CD14-positive monocyte (primary cell): Measurements from ENCODE around the gene OTUD3. TPM values are rescaled to one million over a fixed set of nuclear protein-coding genes. Genes with fewer than 3 reads are reported as not detected.

ENCODE experiments used
- DNase-seq, 3 donors: peaks; one replicate each; pipeline ENCODE4 v3.0.0-alpha.2; 2011 to 2022
- H2AFZ ChIP-seq: 2 replicates; pipeline ENCODE4 v1.6.0; 2012; ENCODE audit warnings: mild to moderate bottlenecking, low read depth, low read length, inconsistent platforms; ENCODE audit not compliant: insufficient read depth, poor library complexity, severe bottlenecking
- H3K27ac ChIP-seq, 2 donors: 1 replicate in 1 of 2; 2 replicates in 1 of 2; pipeline ENCODE4 v1.5.1; 2012 to 2013; ENCODE audit warnings: low read length in 2 of 2, control low read depth in 1 of 2, inconsistent platforms in 1 of 2, low read depth in 1 of 2, mild to moderate bottlenecking in 1 of 2
- H3K27me3 ChIP-seq, 2 donors: one replicate each; pipeline versions ENCODE4 v1.6.0 to v1.6.1; 2011 to 2013; ENCODE audit warnings: low read length in 2 of 2; ENCODE audit not compliant: control insufficient read depth in 2 of 2, insufficient read depth in 2 of 2
- H3K36me3 ChIP-seq, 2 donors: replicated peaks in 1 of 2; 1 replicate in 1 of 2; 2 replicates in 1 of 2; pipeline versions ENCODE4 v1.5.1 to v1.6.1; 2012 to 2013; ENCODE audit warnings: low read length in 2 of 2, control low read depth in 1 of 2, inconsistent platforms in 1 of 2, mild to moderate bottlenecking in 1 of 2; ENCODE audit not compliant: insufficient read depth in 2 of 2, control insufficient read depth in 1 of 2
- H3K4me1 ChIP-seq, 2 donors: 1 replicate in 1 of 2; 2 replicates in 1 of 2; pipeline versions ENCODE4 v1.5.1 to v1.6.1; 2012 to 2013; ENCODE audit warnings: low read length in 2 of 2, control low read depth in 1 of 2, inconsistent platforms in 1 of 2, mild to moderate bottlenecking in 1 of 2, moderate library complexity in 1 of 2; ENCODE audit not compliant: insufficient read depth in 2 of 2, control insufficient read depth in 1 of 2
- H3K4me2 ChIP-seq: replicated peaks from 2 replicates; pipeline ENCODE3; 2012; ENCODE audit warnings: low read length, moderate library complexity, mild to moderate bottlenecking; ENCODE audit not compliant: poor library complexity, severe bottlenecking; ENCODE audit errors: extremely low read depth
- H3K4me3 ChIP-seq, 3 experiments: fragments of 200-600 bp in 1 of 3; sonication (generic) in 1 of 3; replicated peaks in 1 of 3; 1 replicate in 2 of 3; 2 replicates in 1 of 3; pipeline ENCODE4 v1.5.1; 2011 to 2013; ENCODE audit warnings: low read length in 3 of 3, mild to moderate bottlenecking in 3 of 3, control low read depth in 2 of 3, low read depth in 2 of 3, inconsistent platforms in 1 of 3, moderate library complexity in 1 of 3
- H3K79me2 ChIP-seq: 2 replicates; pipeline ENCODE4 v1.6.0; 2012; ENCODE audit warnings: mild to moderate bottlenecking, control low read depth, inconsistent platforms, low read length, moderate library complexity; ENCODE audit not compliant: insufficient read depth
- H3K9ac ChIP-seq: 2 replicates; pipeline ENCODE4 v1.6.0; 2017; ENCODE audit warnings: low read length, mild to moderate bottlenecking; ENCODE audit not compliant: insufficient read depth, poor library complexity, severe bottlenecking
- H3K9me3 ChIP-seq, 2 donors: replicated peaks in 1 of 2; 1 replicate in 1 of 2; 2 replicates in 1 of 2; pipeline versions ENCODE4 v1.5.1 to v1.6.1; 2012 to 2013; ENCODE audit warnings: low read length in 2 of 2, control low read depth in 1 of 2; ENCODE audit not compliant: control insufficient read depth in 1 of 2, insufficient read depth in 1 of 2
- H4K20me1 ChIP-seq: 2 replicates; pipeline ENCODE4 v1.6.0; 2012; ENCODE audit warnings: mild to moderate bottlenecking, low read length, control low read depth, moderate library complexity; ENCODE audit not compliant: insufficient read depth
- H3K27ac Mint-ChIP-seq, 7 donors: one replicate each; pipeline ENCODE4 v1.8.0; 2020; ENCODE audit warnings: mild to moderate bottlenecking in 7 of 7, mixed read lengths in 7 of 7, moderate library complexity in 6 of 7, inconsistent platforms in 2 of 7
- H3K27me3 Mint-ChIP-seq, 3 donors: one replicate each; pipeline ENCODE4 v1.8.0; 2021 to 2022; ENCODE audit warnings: low read depth in 3 of 3, mild to moderate bottlenecking in 3 of 3, mixed read lengths in 3 of 3, moderate library complexity in 3 of 3, inconsistent platforms in 1 of 3
- H3K36me3 Mint-ChIP-seq, 2 donors: one replicate each; pipeline ENCODE4 v1.8.0; 2020; ENCODE audit warnings: mixed read lengths in 2 of 2, inconsistent platforms in 1 of 2, mild to moderate bottlenecking in 1 of 2
- H3K4me1 Mint-ChIP-seq: one replicate; pipeline ENCODE4 v1.8.0; 2020; ENCODE audit warnings: mild to moderate bottlenecking, mixed read lengths
- H3K4me3 Mint-ChIP-seq, 2 donors: one replicate each; pipeline ENCODE4 v1.8.0; 2020; ENCODE audit warnings: mild to moderate bottlenecking in 2 of 2, mixed read lengths in 2 of 2, moderate library complexity in 1 of 2
- H3K9me3 Mint-ChIP-seq, 7 donors: one replicate each; pipeline ENCODE4 v1.8.0; 2020 to 2022; ENCODE audit warnings: mixed read lengths in 7 of 7, mild to moderate bottlenecking in 6 of 7, moderate library complexity in 6 of 7, inconsistent platforms in 2 of 7
- WGBS: methylation state at CpG from one replicate; pipeline ENCODE4 v1.1.5; 2013; ENCODE audit warnings: missing lambda C conversion rate; ENCODE audit not compliant: insufficient coverage; 5-methylcytosine and 5-hydroxymethylcytosine counted together
- intact Hi-C, 2 donors: fragments of 100-400 bp; cut with micrococcal nuclease; formaldehyde crosslinking; loops; one replicate each; pipeline versions ENCODE4 v1.15.0 to v1.15.1; 2023
- polyA plus RNA-seq, 3 donors: library from polyadenylated mRNA; depleted of rRNA in 1 of 3; unstranded in 2 of 3; stranded (reverse) in 1 of 3; fragments of 300-500 nt in 2 of 3; fragments of >200 nt in 1 of 3; fragmentation: Illumina TruSeq in 2 of 3; gene quantifications; 1 replicate in 2 of 3; 2 replicates in 1 of 3; pipeline ENCODE4 v1.2.3, GENCODE V29; 2012 to 2021
- TF ChIP-seq, protein P1 (sequence below): fragments of 200-600 bp; IDR thresholded peaks from one replicate; pipeline ENCODE4 v1.8.0; 2022; ENCODE audit warnings: antibody characterized with exemption, mild to moderate bottlenecking

The OTUD3 gene
- polyA plus RNA-seq, 3 donors = 0.05 to 3.8 (median 1.2) TPM

DNA sequence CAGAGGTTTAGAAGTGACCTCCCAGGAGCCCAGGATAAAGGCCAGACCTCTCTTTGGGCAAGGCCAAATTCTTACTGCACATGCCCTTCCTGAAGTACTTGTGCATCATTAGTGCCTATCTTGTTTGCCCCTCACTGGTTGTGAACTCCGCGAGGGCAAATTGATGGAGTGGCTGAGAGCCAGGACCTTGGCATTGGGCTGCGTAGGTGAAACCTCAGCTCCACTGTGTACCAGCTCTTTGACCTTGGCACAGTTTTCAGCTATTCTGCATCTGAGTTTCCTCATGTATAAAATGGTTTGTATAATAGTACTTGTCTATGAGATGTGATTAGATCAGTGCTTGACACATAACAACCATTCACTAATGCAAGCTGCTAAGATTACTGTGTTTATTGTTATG, 11.5 kb downstream of the OTUD3 start:
- no peaks in the 10 kb centered on the region for H3K4me1 ChIP-seq
- no peaks in the 10 kb centered on the region for H3K27me3 ChIP-seq
- no peaks in the 10 kb centered on the region for H3K79me2 ChIP-seq
- no peak for DNase-seq
- H3K9ac ChIP-seq = no peak overlapping the region
- no peak overlapping the region for H3K4me3 ChIP-seq
- H4K20me1 ChIP-seq = peaks cover 4% of the 10 kb centered on the region
- H3K4me3 Mint-ChIP-seq = no peak overlapping the region
- WGBS = 100% methylated on average over 3 of the region's 3 CpGs
- TF ChIP-seq, protein P1, sequence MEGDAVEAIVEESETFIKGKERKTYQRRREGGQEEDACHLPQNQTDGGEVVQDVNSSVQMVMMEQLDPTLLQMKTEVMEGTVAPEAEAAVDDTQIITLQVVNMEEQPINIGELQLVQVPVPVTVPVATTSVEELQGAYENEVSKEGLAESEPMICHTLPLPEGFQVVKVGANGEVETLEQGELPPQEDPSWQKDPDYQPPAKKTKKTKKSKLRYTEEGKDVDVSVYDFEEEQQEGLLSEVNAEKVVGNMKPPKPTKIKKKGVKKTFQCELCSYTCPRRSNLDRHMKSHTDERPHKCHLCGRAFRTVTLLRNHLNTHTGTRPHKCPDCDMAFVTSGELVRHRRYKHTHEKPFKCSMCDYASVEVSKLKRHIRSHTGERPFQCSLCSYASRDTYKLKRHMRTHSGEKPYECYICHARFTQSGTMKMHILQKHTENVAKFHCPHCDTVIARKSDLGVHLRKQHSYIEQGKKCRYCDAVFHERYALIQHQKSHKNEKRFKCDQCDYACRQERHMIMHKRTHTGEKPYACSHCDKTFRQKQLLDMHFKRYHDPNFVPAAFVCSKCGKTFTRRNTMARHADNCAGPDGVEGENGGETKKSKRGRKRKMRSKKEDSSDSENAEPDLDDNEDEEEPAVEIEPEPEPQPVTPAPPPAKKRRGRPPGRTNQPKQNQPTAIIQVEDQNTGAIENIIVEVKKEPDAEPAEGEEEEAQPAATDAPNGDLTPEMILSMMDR = no peak
- H3K9me3 ChIP-seq = no peaks in the 10 kb centered on the region
- H3K27ac ChIP-seq = no peak overlapping the region
- H3K27ac Mint-ChIP-seq = peak overlapping the region in 1 of 7 donors; percentile 84
- no peaks in the 10 kb centered on the region for H3K9me3 Mint-ChIP-seq
- no peak overlapping the region for H3K4me2 ChIP-seq
- no peak overlapping the region for H2AFZ ChIP-seq
- H3K27me3 Mint-ChIP-seq = no peaks in the 10 kb centered on the region
- H3K36me3 Mint-ChIP-seq = peaks cover 57 to 58% of the 10 kb centered on the region in 2 donors
- intact Hi-C loops = no loop called here
- peaks cover 48 to 85% of the 10 kb centered on the region in 2 donors for H3K36me3 ChIP-seq
- H3K4me1 Mint-ChIP-seq = peaks cover 7% of the 10 kb centered on the region

DNA sequence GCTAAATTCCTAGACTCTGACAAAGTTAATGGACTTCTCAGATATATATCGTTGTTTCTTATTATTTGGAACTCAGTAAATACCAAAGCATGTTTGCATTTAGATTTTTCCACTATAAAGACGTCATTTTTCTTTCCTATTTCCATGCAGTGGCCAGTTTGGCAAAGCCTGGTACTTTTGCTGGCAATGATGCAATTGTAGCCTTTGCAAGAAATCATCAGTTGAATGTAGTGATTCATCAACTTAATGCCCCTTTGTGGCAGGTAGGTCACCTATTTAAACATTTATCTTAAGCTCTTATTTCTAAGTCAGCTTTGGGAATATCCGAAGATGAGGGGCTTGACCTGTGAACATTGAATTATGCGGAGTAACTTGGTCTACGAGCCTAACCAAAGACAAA, 12.0 kb downstream of the OTUD3 start:
- Histone ChIP-seq H3K4me1 (no peaks in the 10 kb centered on the region), H3K9ac (no peak overlapping the region), H3K36me3 (peaks cover 54 to 91% of the 10 kb centered on the region in 2 donors), H3K9me3 (no peaks in the 10 kb centered on the region), H3K27ac (no peak overlapping the region), H3K4me3 (no peak overlapping the region), H4K20me1 (peaks cover 4% of the 10 kb centered on the region), H3K79me2 (no peaks in the 10 kb centered on the region), H3K4me2 (no peak overlapping the region), H2AFZ (no peak overlapping the region), H3K27me3 (no peaks in the 10 kb centered on the region)
- no peak overlapping the region for H3K4me3 Mint-ChIP-seq
- no CpG with 5 or more reads among the region's 5 CpGs for WGBS
- no peak overlapping the region for H3K27ac Mint-ChIP-seq
- no peaks in the 10 kb centered on the region for H3K9me3 Mint-ChIP-seq
- peaks cover 62 to 64% of the 10 kb centered on the region in 2 donors for H3K36me3 Mint-ChIP-seq
- TF ChIP-seq, protein P1 = no peak
- intact Hi-C loops = no loop called here
- H3K4me1 Mint-ChIP-seq = peaks cover 7% of the 10 kb centered on the region
- H3K27me3 Mint-ChIP-seq = no peaks in the 10 kb centered on the region
- no peak for DNase-seq
